ENCODE data around the gene PARD3. TPM values are rescaled to one million over a fixed set of nuclear protein-coding genes. Genes with fewer than 3 reads are reported as not detected.
"Not testable (repeated sequence)": the region's sequence is repeated elsewhere in the genome, so short reads cannot be mapped to it uniquely, and the experiment has no call there.

PARD3 gene
- total RNA-seq, 1 donor from 2014 or later, result 58.7 TPM

GRCh38 chr10:34428501-34428900, 386.6 kb downstream of the PARD3 start:
- Mint-ChIP-seq H3K9me3 (no peaks in the 10 kb centered on the region), H3K36me3 (peaks cover 3% of the 10 kb centered on the region), H3K4me1 (peaks cover 51% of the 10 kb centered on the region), H3K4me3 (no peak overlapping the region), H3K27me3 (ENCODE audit: insufficient read depth, low read depth) (peaks cover 7% of the 10 kb centered on the region), H3K27ac (no peak overlapping the region)
- Histone ChIP-seq H4K20me1 (ENCODE audit: low read depth) (peaks cover 37% of the 10 kb centered on the region), H3K9ac (no peak overlapping the region), H3K27me3 (peaks cover 8% of the 10 kb centered on the region), H3F3A (ENCODE audit: low read depth) (peaks cover 3% of the 10 kb centered on the region), H3K27ac (no peak overlapping the region), H3K36me3 (no peaks in the 10 kb centered on the region), H3K9me3 (ENCODE audit: low read depth) (no peaks in the 10 kb centered on the region), H2AFZ (replicated peaks) (no peak overlapping the region), H3K4me3 (no peak overlapping the region), H3K4me2 (no peak overlapping the region), H3K79me2 (ENCODE audit: low read depth) (peaks cover 5% of the 10 kb centered on the region), H3K4me1 (peaks cover 9% of the 10 kb centered on the region)
- no peak for DNase-seq (ENCODE audit: low spot score)
- TF ChIP-seq EZH2 (IDR thresholded peaks at IDR 0.05) (no peak), CTCF (IDR thresholded peaks at IDR 0.05) (no peak), EZH2phosphoT487 (IDR thresholded peaks at IDR 0.05) (no peak)

- H3K27ac ChIP-seq, result no peak overlapping the region
- H3K4me3 Mint-ChIP-seq, result peak overlapping the region; percentile 67
Measured at GRCh38 chr10:34427911-34428216, 387.2 kb downstream of the PARD3 start.

GRCh38 chr10:34427158-34427910, 387.8 kb downstream of the PARD3 start:
- H3K36me3 Mint-ChIP-seq; H3K9me3 ChIP-seq (ENCODE audit: low read depth); H3F3A ChIP-seq (ENCODE audit: low read depth); H3K79me2 ChIP-seq (ENCODE audit: low read depth); H3K9me3 Mint-ChIP-seq; H3K27ac ChIP-seq; H3K9ac ChIP-seq; H2AFZ ChIP-seq (replicated peaks); H3K27me3 ChIP-seq; H3K4me3 ChIP-seq; H3K36me3 ChIP-seq; H3K27me3 Mint-ChIP-seq (ENCODE audit: insufficient read depth, low read depth); H3K4me1 ChIP-seq: not testable (repeated sequence)
- Mint-ChIP-seq H3K4me3 (peak overlapping the region; percentile 67), H3K4me1 (peaks cover 50% of the 10 kb centered on the region), H3K27ac (peak overlapping the region; percentile 74)
- DNase-seq (ENCODE audit: low spot score), result peak; percentile 35
- Histone ChIP-seq H4K20me1 (ENCODE audit: low read depth) (peaks cover 37% of the 10 kb centered on the region), H3K4me2 (peak overlapping the region; percentile 56)

More at GRCh38 chr10:34427911-34428216, 387.2 kb downstream of the PARD3 start:
- H3K9ac ChIP-seq, result no peak overlapping the region
- H3K79me2 ChIP-seq (ENCODE audit: low read depth), result peaks cover 5% of the 10 kb centered on the region
- Mint-ChIP-seq H3K27me3 (ENCODE audit: insufficient read depth, low read depth) (peaks cover 7% of the 10 kb centered on the region), H3K9me3 (no peaks in the 10 kb centered on the region), H3K27ac (peak overlapping the region; percentile 74), H3K4me1 (peaks cover 51% of the 10 kb centered on the region), H3K36me3 (peaks cover 3% of the 10 kb centered on the region)
- H3K9me3 ChIP-seq (ENCODE audit: low read depth), result no peaks in the 10 kb centered on the region
- no peak for TF ChIP-seq EZH2 (IDR thresholded peaks at IDR 0.05)
- no peak for TF ChIP-seq EZH2phosphoT487 (IDR thresholded peaks at IDR 0.05)
- no peak for TF ChIP-seq CTCF (IDR thresholded peaks at IDR 0.05)
- H3K27me3 ChIP-seq, result peaks cover 8% of the 10 kb centered on the region
- no peak overlapping the region for H3K4me3 ChIP-seq
- peaks cover 3% of the 10 kb centered on the region for H3F3A ChIP-seq (ENCODE audit: low read depth)
- no peak overlapping the region for H2AFZ ChIP-seq (replicated peaks)
- DNase-seq (ENCODE audit: low spot score), result no peak
- peak overlapping the region; percentile 56 for H3K4me2 ChIP-seq
- H3K4me1 ChIP-seq, result peaks cover 9% of the 10 kb centered on the region
- H3K36me3 ChIP-seq, result no peaks in the 10 kb centered on the region
- peaks cover 37% of the 10 kb centered on the region for H4K20me1 ChIP-seq (ENCODE audit: low read depth)

DNA sequence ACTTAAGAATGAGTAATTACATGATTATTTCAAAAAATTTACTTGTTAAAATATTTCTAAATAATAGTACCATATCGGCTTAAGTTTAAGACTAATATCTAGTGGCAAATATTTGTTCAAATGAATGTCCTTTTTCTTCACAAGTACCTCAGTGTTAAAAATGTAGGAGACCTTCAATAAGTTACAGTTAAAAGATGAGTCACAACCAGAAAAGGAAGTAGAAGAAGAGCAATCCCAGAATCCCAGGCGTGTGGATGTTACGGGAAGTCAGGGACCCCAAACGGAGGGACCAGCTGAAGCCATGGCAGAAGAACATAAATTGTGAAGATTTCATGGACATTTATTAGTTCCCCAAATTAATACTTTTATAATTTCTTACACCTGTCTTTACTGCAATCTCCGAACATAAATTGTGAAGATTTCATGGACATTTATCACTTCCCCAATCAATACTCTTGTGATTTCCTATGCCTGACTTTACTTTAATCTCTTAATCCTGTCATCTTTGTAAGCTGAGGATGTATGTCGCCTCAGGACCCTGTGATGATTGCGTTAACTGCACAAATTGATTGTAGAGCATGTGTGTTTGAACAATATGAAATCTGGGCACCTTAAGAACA, 388.4 kb downstream of the PARD3 start:
- not testable (repeated sequence) for H3K9me3 Mint-ChIP-seq; H3K79me2 ChIP-seq (ENCODE audit: low read depth); H3K9me3 ChIP-seq (ENCODE audit: low read depth); H3K27ac ChIP-seq; H3K4me3 ChIP-seq; H3K36me3 Mint-ChIP-seq; H3K36me3 ChIP-seq; H3K27me3 ChIP-seq; H3K27me3 Mint-ChIP-seq (ENCODE audit: insufficient read depth, low read depth); H3K4me1 ChIP-seq; H3K9ac ChIP-seq; H3F3A ChIP-seq (ENCODE audit: low read depth); H3K4me2 ChIP-seq; H2AFZ ChIP-seq (replicated peaks); DNase-seq (ENCODE audit: low spot score)
- H4K20me1 ChIP-seq (ENCODE audit: low read depth), result peaks cover 37% of the 10 kb centered on the region
- Mint-ChIP-seq H3K4me1 (peaks cover 51% of the 10 kb centered on the region), H3K27ac (peak overlapping the region; percentile 26), H3K4me3 (peak overlapping the region; percentile 28)

All from neural progenitor cell (in vitro differentiated cells).